Lower lobe of right lung (tissue), 2 donors: Measurements from ENCODE around the gene LRRFIP1. TPM values are rescaled to one million over a fixed set of nuclear protein-coding genes. Genes with fewer than 3 reads are reported as not detected.
"Not testable (repeated sequence)": the region's sequence is repeated elsewhere in the genome, so short reads cannot be mapped to it uniquely, and the experiment has no call there.

Source experiments
- ATAC-seq, 2 donors: fragments of 200-7000 bp; cut with Tn5 transposase; one replicate each; pipeline ENCODE4 v1.9.1; 2020 to 2022; ENCODE audit warnings: mild to moderate bottlenecking in 2 of 2, moderate library complexity in 2 of 2
- DNase-seq: peaks from one replicate; pipeline ENCODE4 v3.0.0-alpha.2; 2020
- H3K27ac ChIP-seq: fragments of 200-600 bp; one replicate; pipeline ENCODE4 v1.8.0; 2022
- H3K27me3 ChIP-seq: fragments of 200-600 bp; one replicate; pipeline ENCODE4 v1.8.0; 2022; ENCODE audit warnings: low read depth
- H3K36me3 ChIP-seq: fragments of 200-600 bp; one replicate; pipeline ENCODE4 v1.8.0; 2022; ENCODE audit warnings: mild to moderate bottlenecking
- H3K4me1 ChIP-seq: fragments of 200-600 bp; one replicate; pipeline ENCODE4 v1.8.0; 2022
- H3K4me3 ChIP-seq: fragments of 200-600 bp; one replicate; pipeline ENCODE4 v1.8.0; 2022; ENCODE audit warnings: mild to moderate bottlenecking
- H3K9me3 ChIP-seq: fragments of 200-600 bp; one replicate; pipeline ENCODE4 v1.8.0; 2022
- CTCF ChIP-seq: fragments of 200-600 bp; IDR thresholded peaks from one replicate; pipeline ENCODE4 v1.8.0; 2022; ENCODE audit warnings: antibody characterized with exemption, mild to moderate bottlenecking
- intact Hi-C: fragments of 100-400 bp; cut with DNase I; formaldehyde crosslinking; loops from one replicate; pipeline ENCODE4 v1.11.0; 2022
- total RNA-seq: library from RNA; stranded (reverse); fragmentation: NEBNext Ultra II Directional; extraction: Animal tissue kit (Norgen Biotek cat#: 25700); gene quantifications from one replicate; pipeline ENCODE4 v1.2.1, GENCODE V29; 2021
- donor health status: DM: no; HTN: yes; CAD: no; lungs with severe emphysema.

The LRRFIP1 gene
- total RNA-seq, 1 donor from 2014 or later = 180 TPM

- DNase-seq (no peak), ATAC-seq (peak in 1 of 2 donors; percentile 1)
- Histone ChIP-seq H3K27ac (peak overlapping the region; percentile 71), H3K4me3 (no peak overlapping the region), H3K9me3 (no peaks in the 10 kb centered on the region), H3K27me3 (no peaks in the 10 kb centered on the region), H3K4me1 (peaks cover 22% of the 10 kb centered on the region), H3K36me3 (no peaks in the 10 kb centered on the region)
- intact Hi-C loops = no loop called here
- TF ChIP-seq CTCF = no peak
Observed at GRCh38 chr2:237663517-237664110, 36.2 kb downstream of the LRRFIP1 start.

- Histone ChIP-seq H3K4me3 (no peak overlapping the region), H3K27ac (no peak overlapping the region), H3K4me1 (peaks cover 22% of the 10 kb centered on the region), H3K36me3 (no peaks in the 10 kb centered on the region), H3K9me3 (no peaks in the 10 kb centered on the region), H3K27me3 (no peaks in the 10 kb centered on the region)
- intact Hi-C loops = no loop called here
- ATAC-seq (no peak), DNase-seq (no peak)
- TF ChIP-seq CTCF = no peak
Observed at GRCh38 chr2:237664151-237664550, 36.8 kb downstream of the LRRFIP1 start.

- TF ChIP-seq CTCF = no peak
- Histone ChIP-seq H3K4me3 (no peak overlapping the region), H3K36me3 (no peaks in the 10 kb centered on the region), H3K27me3 (no peaks in the 10 kb centered on the region), H3K4me1 (peaks cover 22% of the 10 kb centered on the region), H3K9me3 (no peaks in the 10 kb centered on the region), H3K27ac (no peak overlapping the region)
- DNase-seq (no peak), ATAC-seq (no peak)
- intact Hi-C loops = no loop called here
Observed at GRCh38 chr2:237665713-237666143, 38.3 kb downstream of the LRRFIP1 start.

- no peaks in the 10 kb centered on the region for H3K27me3 ChIP-seq
- H3K4me1 ChIP-seq = peaks cover 21% of the 10 kb centered on the region
- no peak overlapping the region for H3K27ac ChIP-seq
- DNase-seq (no peak), ATAC-seq (no peak)
- H3K9me3 ChIP-seq = no peaks in the 10 kb centered on the region
- H3K4me3 ChIP-seq = no peak overlapping the region
- no peak for TF ChIP-seq CTCF
- H3K36me3 ChIP-seq = no peaks in the 10 kb centered on the region
- intact Hi-C loops = no loop called here
Observed at GRCh38 chr2:237666606-237667005, 39.2 kb downstream of the LRRFIP1 start.

GRCh38 chr2:237667050-237667576 lies 39.7 kb downstream of the LRRFIP1 start:
- peaks cover 16% of the 10 kb centered on the region for H3K4me1 ChIP-seq
- H3K27me3 ChIP-seq, H3K36me3 ChIP-seq, ATAC-seq, H3K4me3 ChIP-seq, H3K27ac ChIP-seq, DNase-seq, H3K9me3 ChIP-seq, intact Hi-C loops: not testable (repeated sequence)

GRCh38 chr2:237667893-237668292 lies 40.5 kb downstream of the LRRFIP1 start:
- H3K9me3 ChIP-seq = no peaks in the 10 kb centered on the region
- H3K4me1 ChIP-seq = peaks cover 12% of the 10 kb centered on the region
- ATAC-seq = no peak
- no peak overlapping the region for H3K4me3 ChIP-seq
- TF ChIP-seq CTCF = no peak
- H3K27ac ChIP-seq = no peak overlapping the region
- H3K27me3 ChIP-seq = no peaks in the 10 kb centered on the region
- intact Hi-C loops = no loop called here
- no peaks in the 10 kb centered on the region for H3K36me3 ChIP-seq
- no peak for DNase-seq
